ENCODE measurements around the gene ZNF850.
A peak's percentile ranks its signal among the peaks of the same experiment; 100 is the strongest.
"Not testable (repeated sequence)": the region's sequence is repeated elsewhere in the genome, so short reads cannot be mapped to it uniquely, and the experiment has no call there.

ZNF850 gene

DNA sequence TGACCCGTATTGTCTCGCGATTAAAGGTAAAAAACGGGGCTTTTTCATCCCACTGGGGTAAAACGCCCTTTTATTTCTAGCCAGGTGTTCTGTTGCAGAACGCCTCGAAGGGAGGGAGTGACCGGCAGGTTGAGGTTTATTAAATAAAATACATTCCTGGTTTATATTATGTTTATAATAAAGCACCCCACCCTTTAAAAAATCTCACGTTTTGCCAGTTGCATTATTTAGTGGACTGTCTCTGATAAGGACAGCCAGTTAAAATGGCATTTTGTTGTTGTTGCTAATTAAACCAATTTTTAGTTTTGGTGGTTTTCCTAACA lies 25.1 kb upstream of the ZNF850 start:
- Histone ChIP-seq H3K36me3 (ENCODE audit: control insufficient read depth, insufficient read depth, low read length) (peaks cover 2% of the 10 kb centered on the region; the same call in 1 of the 2 replicates), H3K27me3 (replicated peaks; ENCODE audit: control insufficient read depth, insufficient read depth, low read length) (no peaks in the 10 kb centered on the region), H3K4me3 (replicated peaks; ENCODE audit: low read depth, low read length) (peak overlapping the region; percentile 69)
- no peak for DNase-seq (ENCODE audit: extremely low read depth, insufficient read length)
- TF ChIP-seq, protein P1, sequence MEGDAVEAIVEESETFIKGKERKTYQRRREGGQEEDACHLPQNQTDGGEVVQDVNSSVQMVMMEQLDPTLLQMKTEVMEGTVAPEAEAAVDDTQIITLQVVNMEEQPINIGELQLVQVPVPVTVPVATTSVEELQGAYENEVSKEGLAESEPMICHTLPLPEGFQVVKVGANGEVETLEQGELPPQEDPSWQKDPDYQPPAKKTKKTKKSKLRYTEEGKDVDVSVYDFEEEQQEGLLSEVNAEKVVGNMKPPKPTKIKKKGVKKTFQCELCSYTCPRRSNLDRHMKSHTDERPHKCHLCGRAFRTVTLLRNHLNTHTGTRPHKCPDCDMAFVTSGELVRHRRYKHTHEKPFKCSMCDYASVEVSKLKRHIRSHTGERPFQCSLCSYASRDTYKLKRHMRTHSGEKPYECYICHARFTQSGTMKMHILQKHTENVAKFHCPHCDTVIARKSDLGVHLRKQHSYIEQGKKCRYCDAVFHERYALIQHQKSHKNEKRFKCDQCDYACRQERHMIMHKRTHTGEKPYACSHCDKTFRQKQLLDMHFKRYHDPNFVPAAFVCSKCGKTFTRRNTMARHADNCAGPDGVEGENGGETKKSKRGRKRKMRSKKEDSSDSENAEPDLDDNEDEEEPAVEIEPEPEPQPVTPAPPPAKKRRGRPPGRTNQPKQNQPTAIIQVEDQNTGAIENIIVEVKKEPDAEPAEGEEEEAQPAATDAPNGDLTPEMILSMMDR (IDR thresholded peaks at IDR 0.05; ENCODE audit: insufficient read depth, low read length, poor library complexity, severe bottlenecking): no peak

DNA sequence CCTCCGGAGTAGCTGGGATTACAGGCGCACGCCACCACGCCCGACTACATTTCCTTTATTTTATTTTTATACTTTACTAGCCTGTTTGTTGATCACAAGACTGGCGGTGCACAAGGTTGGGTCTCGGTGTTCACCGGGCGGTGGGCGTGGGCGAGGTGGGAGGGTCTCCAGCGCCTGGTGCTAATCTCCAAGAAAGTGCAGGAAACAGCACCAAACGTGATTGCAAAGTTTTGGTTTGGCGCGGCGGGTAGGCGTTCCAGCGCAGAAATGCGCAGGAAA lies 24.0 kb upstream of the ZNF850 start:
- no peaks in the 10 kb centered on the region for H3K27me3 ChIP-seq (replicated peaks; ENCODE audit: control insufficient read depth, insufficient read depth, low read length)
- no peaks in the 10 kb centered on the region for H3K36me3 ChIP-seq (ENCODE audit: control insufficient read depth, insufficient read depth, low read length)
- H3K4me3 ChIP-seq (replicated peaks; ENCODE audit: low read depth, low read length): peak overlapping the region; percentile 69
- DNase-seq (ENCODE audit: extremely low read depth, insufficient read length): no peak
- TF ChIP-seq, protein P1 (IDR thresholded peaks at IDR 0.05; ENCODE audit: insufficient read depth, low read length, poor library complexity, severe bottlenecking): no peak

DNA sequence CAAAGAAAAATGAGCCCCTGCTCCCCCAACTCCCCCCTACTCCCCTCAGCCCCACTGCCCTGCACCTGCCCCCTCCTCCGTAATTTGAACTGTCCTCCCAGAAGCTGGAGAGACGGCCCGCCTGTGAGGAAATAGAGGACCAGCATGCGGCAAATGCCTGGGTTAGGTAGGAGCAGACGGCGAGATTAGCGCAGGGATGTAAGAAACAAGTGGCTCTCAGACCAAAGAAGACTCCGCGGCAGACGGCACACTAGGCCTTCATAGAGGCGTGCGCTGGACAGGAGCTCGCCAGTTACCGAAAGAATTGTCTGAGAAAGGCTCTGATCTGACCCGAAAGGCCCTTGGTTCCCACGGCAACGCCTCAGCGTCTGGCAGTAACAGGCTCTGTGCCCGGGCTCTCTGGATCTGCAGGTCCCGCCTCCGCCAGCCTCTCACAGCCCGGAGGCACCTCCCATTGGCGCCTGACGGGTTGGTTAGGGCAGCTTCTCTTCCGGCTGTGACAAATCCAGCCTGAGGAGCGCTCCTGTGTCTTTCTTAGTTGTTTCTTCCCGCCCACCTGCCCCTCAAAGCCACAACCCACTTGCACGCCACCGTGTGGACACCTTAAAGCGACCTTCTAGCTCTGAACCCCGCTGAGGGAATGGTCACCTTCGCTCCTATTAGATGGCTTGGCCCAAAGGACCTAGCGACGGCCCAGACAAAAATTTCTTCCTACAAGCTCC lies 19.0 kb upstream of the ZNF850 start:
- H3K4me3 ChIP-seq (replicated peaks; ENCODE audit: low read depth, low read length); DNase-seq (ENCODE audit: extremely low read depth, insufficient read length); H3K36me3 ChIP-seq (ENCODE audit: control insufficient read depth, insufficient read depth, low read length); H3K27me3 ChIP-seq (replicated peaks; ENCODE audit: control insufficient read depth, insufficient read depth, low read length): not testable (repeated sequence)

DNA sequence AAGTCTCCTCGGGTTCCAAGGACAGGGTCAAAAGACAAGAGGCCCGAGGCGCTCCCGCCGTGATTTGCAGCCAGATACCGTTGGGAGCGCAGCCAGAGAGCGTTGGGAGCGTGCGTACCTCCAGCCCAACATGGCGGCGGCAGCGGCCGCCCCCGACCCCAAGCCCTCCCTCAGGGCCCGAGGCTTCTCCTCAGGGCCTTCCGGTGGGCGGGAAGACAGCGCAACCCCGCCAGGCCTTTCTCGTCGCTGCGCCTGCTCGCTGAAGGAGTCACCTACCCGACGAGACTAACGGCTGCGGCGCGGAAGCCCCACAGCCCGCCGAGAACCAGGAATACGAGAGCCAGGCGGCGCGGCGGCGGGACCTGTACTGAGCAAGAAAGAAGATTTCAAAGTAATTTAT lies 3.2 kb upstream of the ZNF850 start:
- Histone ChIP-seq H3K4me3 (replicated peaks; ENCODE audit: low read depth, low read length) (no peak overlapping the region), H3K27me3 (replicated peaks; ENCODE audit: control insufficient read depth, insufficient read depth, low read length) (no peaks in the 10 kb centered on the region), H3K36me3 (ENCODE audit: control insufficient read depth, insufficient read depth, low read length) (no peaks in the 10 kb centered on the region)
- TF ChIP-seq, protein P1 (IDR thresholded peaks at IDR 0.05; ENCODE audit: insufficient read depth, low read length, poor library complexity, severe bottlenecking): no peak
- no peak for DNase-seq (ENCODE audit: extremely low read depth, insufficient read length)

DNA sequence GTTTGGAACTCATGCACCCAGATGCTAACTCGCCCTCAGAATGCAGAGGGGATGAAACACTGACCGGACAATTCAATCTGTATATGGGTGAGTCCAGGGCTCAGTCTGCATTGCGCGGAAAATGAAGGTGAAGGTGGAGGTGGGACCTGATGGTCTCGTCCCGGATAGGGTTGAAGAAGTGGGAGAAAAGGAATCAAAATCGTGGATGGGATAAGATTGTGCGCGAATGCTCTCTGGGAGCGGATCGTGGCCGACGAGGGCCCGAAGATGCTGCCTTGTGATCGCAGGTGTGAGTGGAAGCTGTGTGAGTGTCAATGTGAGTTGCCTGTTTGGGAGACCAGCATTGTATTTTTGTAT lies 594 bp upstream of the ZNF850 start:
- TF ChIP-seq, protein P1 (IDR thresholded peaks at IDR 0.05; ENCODE audit: insufficient read depth, low read length, poor library complexity, severe bottlenecking): no peak
- H3K27me3 ChIP-seq (replicated peaks; ENCODE audit: control insufficient read depth, insufficient read depth, low read length): no peaks in the 10 kb centered on the region
- peak overlapping the region; percentile 84 for H3K4me3 ChIP-seq (replicated peaks; ENCODE audit: low read depth, low read length)
- no peak for DNase-seq (ENCODE audit: extremely low read depth, insufficient read length)
- H3K36me3 ChIP-seq (ENCODE audit: control insufficient read depth, insufficient read depth, low read length): no peaks in the 10 kb centered on the region

DNA sequence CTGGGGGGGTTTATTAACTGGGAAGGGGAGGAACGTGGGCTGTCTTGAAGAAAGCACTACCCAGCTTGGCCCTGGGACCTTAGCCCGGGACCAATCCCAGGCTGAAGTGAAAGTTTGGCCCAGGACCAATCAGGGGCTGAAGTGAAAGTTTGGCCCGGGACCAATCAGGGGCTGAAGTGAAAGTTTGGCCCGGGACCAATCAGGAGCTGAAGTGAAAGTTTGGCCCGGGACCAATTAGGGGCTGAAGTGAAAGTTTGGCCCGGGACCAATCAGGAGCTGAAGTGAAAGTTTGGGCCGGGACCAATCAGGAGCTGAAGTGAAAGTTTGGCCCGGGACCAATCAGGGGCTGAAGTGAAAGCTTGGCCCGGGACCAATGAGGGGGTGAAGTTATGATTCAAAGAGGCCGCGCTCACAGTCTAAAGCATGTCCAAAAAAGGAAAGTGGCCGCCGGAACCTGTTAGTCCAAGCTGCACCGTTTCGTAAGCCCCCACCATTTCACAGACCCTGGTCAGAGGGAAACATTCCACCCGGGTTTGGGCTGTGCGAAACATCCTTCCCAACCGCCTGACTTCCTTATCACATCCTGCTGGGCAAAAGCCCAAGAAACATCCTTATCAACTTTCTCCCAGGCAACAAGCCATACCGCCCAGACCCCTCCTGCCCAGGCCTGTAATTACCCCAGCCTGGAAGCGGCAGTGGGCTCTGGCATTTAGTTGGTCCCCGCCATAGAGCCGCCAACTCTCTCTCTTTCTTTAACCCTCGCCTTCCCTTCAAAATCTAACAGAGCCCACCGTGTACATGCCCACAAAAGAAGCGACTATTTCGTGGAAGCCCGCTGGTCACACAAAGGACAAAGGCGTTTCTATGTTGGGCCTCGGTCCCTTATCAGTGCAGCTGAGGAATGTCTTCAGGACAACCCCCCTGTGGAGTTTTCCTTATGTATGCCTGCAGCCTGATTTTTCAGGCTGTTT lies 1.1 kb downstream of the ZNF850 start:
- DNase-seq (ENCODE audit: extremely low read depth, insufficient read length): peak; percentile 64
- peak overlapping the region; percentile 84 for H3K4me3 ChIP-seq (replicated peaks; ENCODE audit: low read depth, low read length)
- H3K27me3 ChIP-seq (replicated peaks; ENCODE audit: control insufficient read depth, insufficient read depth, low read length): no peaks in the 10 kb centered on the region
- no peaks in the 10 kb centered on the region for H3K36me3 ChIP-seq (ENCODE audit: control insufficient read depth, insufficient read depth, low read length)
- TF ChIP-seq, protein P1 (IDR thresholded peaks at IDR 0.05; ENCODE audit: insufficient read depth, low read length, poor library complexity, severe bottlenecking): no peak
